Stomach (tissue), 4 donors: ENCODE measurements around the gene RAI1.

Experiments used
- CTCF ChIP-seq, 7 experiments: fragments of 450-650 bp in 4 of 7; fragments of 200-600 bp in 3 of 7; sonication (generic) in 3 of 7; IDR thresholded peaks; one replicate each; pipeline ENCODE4 v1.5.1; 2016 to 2019; ENCODE audit warnings: antibody characterized with exemption in 7 of 7, control low read depth in 2 of 7, mild to moderate bottlenecking in 1 of 7
- POLR2A ChIP-seq, 4 donors: fragments of 450-650 bp; IDR thresholded peaks; one replicate each; pipeline ENCODE4 v1.6.1; 2016; ENCODE audit warnings: antibody characterized with exemption in 4 of 4, control low read depth in 2 of 4, mild to moderate bottlenecking in 1 of 4, moderate library complexity in 1 of 4
- POLR2AphosphoS5 ChIP-seq, 3 donors: sonication (generic); formaldehyde crosslinking; IDR thresholded peaks; one replicate each; pipeline ENCODE4 v1.6.1; 2016; ENCODE audit warnings: antibody characterized with exemption in 3 of 3

- no peak for TF ChIP-seq CTCF (IDR thresholded peaks at IDR 0.05)
- TF ChIP-seq POLR2A (IDR thresholded peaks at IDR 0.05): no peak
- TF ChIP-seq POLR2AphosphoS5 (IDR thresholded peaks at IDR 0.05): no peak
Observed at GRCh38 chr17:17635126-17635525, 46.1 kb upstream of the RAI1 start.
